ENCODE data around the gene CSPG4.
"Not testable (repeated sequence)": the region's sequence is repeated elsewhere in the genome, so short reads cannot be mapped to it uniquely, and the experiment has no call there.

The CSPG4 gene

GRCh38 chr15:75705854-75706681 lies 6.6 kb downstream of the CSPG4 start:
- no peaks in the 10 kb centered on the region for H3K36me3 ChIP-seq (ENCODE audit: control insufficient read depth, low read depth, low read length)
- no peaks in the 10 kb centered on the region for H3K4me1 ChIP-seq (ENCODE audit: control insufficient read depth, low read depth, low read length)
- no peak overlapping the region for H3K27ac ChIP-seq (ENCODE audit: low read length)
- no peak overlapping the region for H3K9ac ChIP-seq (ENCODE audit: low read length)
- H3K9me3 ChIP-seq (ENCODE audit: control insufficient read depth, low read depth, low read length), result no peaks in the 10 kb centered on the region
- H3K4me3 ChIP-seq (ENCODE audit: low read length), result no peak overlapping the region
- H3K27me3 ChIP-seq (ENCODE audit: control insufficient read depth, insufficient read depth, low read length), result no peaks in the 10 kb centered on the region

- not testable (repeated sequence) for H3K4me3 ChIP-seq (ENCODE audit: low read length); H3K9ac ChIP-seq (ENCODE audit: low read length); H3K27me3 ChIP-seq (ENCODE audit: control insufficient read depth, insufficient read depth, low read length); H3K4me1 ChIP-seq (ENCODE audit: control insufficient read depth, low read depth, low read length); H3K9me3 ChIP-seq (ENCODE audit: control insufficient read depth, low read depth, low read length); H3K36me3 ChIP-seq (ENCODE audit: control insufficient read depth, low read depth, low read length); H3K27ac ChIP-seq (ENCODE audit: low read length)
Observed at GRCh38 chr15:75705375-75705774, 7.3 kb downstream of the CSPG4 start.

DNA sequence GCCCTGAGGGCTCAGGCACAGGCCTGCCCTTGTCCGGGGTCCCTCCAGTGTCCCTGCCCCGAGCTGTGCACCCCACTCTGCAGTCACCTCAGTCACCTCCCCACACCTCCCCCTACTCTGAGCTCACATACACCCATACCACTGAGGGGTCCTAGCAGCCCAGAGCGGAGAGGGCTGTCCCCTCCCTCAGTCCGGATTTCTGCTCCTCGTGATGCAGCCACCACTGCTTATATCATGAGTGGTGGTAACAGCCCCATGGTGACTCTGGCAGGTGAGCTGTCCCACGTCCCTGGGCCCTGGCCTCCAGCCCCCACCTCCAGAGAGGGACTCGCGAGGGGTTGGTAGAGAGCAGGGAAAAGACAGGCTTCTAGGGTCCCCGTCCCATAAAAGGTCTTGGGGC lies 8.0 kb downstream of the CSPG4 start:
- Histone ChIP-seq H3K9me3 (ENCODE audit: control insufficient read depth, low read depth, low read length) (no peaks in the 10 kb centered on the region), H3K4me3 (ENCODE audit: low read length) (no peak overlapping the region), H3K36me3 (ENCODE audit: control insufficient read depth, low read depth, low read length) (no peaks in the 10 kb centered on the region), H3K4me1 (ENCODE audit: control insufficient read depth, low read depth, low read length) (no peaks in the 10 kb centered on the region), H3K9ac (ENCODE audit: low read length) (no peak overlapping the region), H3K27ac (ENCODE audit: low read length) (no peak overlapping the region), H3K27me3 (ENCODE audit: control insufficient read depth, insufficient read depth, low read length) (no peaks in the 10 kb centered on the region)

GRCh38 chr15:75704263-75704615 lies 8.4 kb downstream of the CSPG4 start:
- Histone ChIP-seq H3K36me3 (ENCODE audit: control insufficient read depth, low read depth, low read length) (no peaks in the 10 kb centered on the region), H3K4me1 (ENCODE audit: control insufficient read depth, low read depth, low read length) (no peaks in the 10 kb centered on the region), H3K4me3 (ENCODE audit: low read length) (no peak overlapping the region), H3K9me3 (ENCODE audit: control insufficient read depth, low read depth, low read length) (no peaks in the 10 kb centered on the region), H3K27me3 (ENCODE audit: control insufficient read depth, insufficient read depth, low read length) (no peaks in the 10 kb centered on the region), H3K9ac (ENCODE audit: low read length) (no peak overlapping the region), H3K27ac (ENCODE audit: low read length) (no peak overlapping the region)

DNA sequence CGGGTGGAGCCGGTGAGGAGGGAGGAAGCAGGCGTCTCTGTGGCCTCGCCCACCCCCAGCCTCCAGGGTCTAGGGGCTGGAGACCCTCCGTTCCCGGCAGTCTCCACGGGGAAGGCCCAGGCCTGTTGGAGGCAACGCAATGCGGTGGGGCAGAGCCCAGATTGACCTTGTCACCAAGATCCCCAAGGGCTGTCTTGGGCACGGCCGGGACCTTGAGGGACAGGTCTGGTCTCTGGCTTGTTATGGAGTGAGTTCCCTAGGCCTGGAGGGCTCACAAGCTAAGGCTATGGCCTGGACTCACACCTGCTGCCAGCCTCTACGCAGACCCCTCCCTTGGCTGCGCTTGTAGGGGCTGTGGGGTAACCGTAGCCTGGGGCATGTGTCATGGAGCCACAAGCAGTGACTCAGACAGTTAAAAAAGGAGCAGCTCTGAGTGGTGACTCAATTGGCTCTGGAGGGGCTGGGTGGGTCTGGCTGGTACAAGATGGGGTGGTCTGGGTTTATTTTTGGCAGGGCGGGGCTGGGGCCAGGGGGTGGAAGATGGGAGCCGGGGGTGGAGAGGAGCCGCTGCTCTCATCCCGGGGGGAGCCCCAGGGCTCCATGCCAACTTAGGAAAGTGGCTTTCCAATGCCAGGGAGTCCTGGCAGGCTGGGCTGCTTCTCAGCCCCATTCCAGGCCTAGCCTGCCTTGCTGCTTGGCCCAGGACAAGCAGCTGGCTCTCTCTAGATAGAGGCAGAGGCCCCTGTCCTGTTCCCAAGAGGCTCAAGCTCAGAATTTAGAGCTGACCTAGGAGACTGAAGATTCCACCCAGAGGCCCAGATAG lies 9.0 kb downstream of the CSPG4 start:
- H3K27ac ChIP-seq (ENCODE audit: low read length); H3K9me3 ChIP-seq (ENCODE audit: control insufficient read depth, low read depth, low read length); H3K4me3 ChIP-seq (ENCODE audit: low read length); H3K27me3 ChIP-seq (ENCODE audit: control insufficient read depth, insufficient read depth, low read length); H3K4me1 ChIP-seq (ENCODE audit: control insufficient read depth, low read depth, low read length); H3K9ac ChIP-seq (ENCODE audit: low read length); H3K36me3 ChIP-seq (ENCODE audit: control insufficient read depth, low read depth, low read length): not testable (repeated sequence)

GRCh38 chr15:75702436-75702835 lies 10.2 kb downstream of the CSPG4 start:
- Histone ChIP-seq H3K4me3 (ENCODE audit: low read length) (no peak overlapping the region), H3K9ac (ENCODE audit: low read length) (no peak overlapping the region), H3K36me3 (ENCODE audit: control insufficient read depth, low read depth, low read length) (no peaks in the 10 kb centered on the region), H3K27me3 (ENCODE audit: control insufficient read depth, insufficient read depth, low read length) (no peaks in the 10 kb centered on the region), H3K4me1 (ENCODE audit: control insufficient read depth, low read depth, low read length) (no peaks in the 10 kb centered on the region), H3K27ac (ENCODE audit: low read length) (no peak overlapping the region), H3K9me3 (ENCODE audit: control insufficient read depth, low read depth, low read length) (no peaks in the 10 kb centered on the region)

GRCh38 chr15:75701071-75702003 lies 11.3 kb downstream of the CSPG4 start:
- not testable (repeated sequence) for H3K4me1 ChIP-seq (ENCODE audit: control insufficient read depth, low read depth, low read length); H3K27me3 ChIP-seq (ENCODE audit: control insufficient read depth, insufficient read depth, low read length); H3K4me3 ChIP-seq (ENCODE audit: low read length); H3K9ac ChIP-seq (ENCODE audit: low read length); H3K36me3 ChIP-seq (ENCODE audit: control insufficient read depth, low read depth, low read length); H3K9me3 ChIP-seq (ENCODE audit: control insufficient read depth, low read depth, low read length); H3K27ac ChIP-seq (ENCODE audit: low read length)

GRCh38 chr15:75699961-75700874 lies 12.4 kb downstream of the CSPG4 start:
- H3K36me3 ChIP-seq (ENCODE audit: control insufficient read depth, low read depth, low read length); H3K4me1 ChIP-seq (ENCODE audit: control insufficient read depth, low read depth, low read length); H3K27me3 ChIP-seq (ENCODE audit: control insufficient read depth, insufficient read depth, low read length); H3K27ac ChIP-seq (ENCODE audit: low read length); H3K9ac ChIP-seq (ENCODE audit: low read length); H3K4me3 ChIP-seq (ENCODE audit: low read length); H3K9me3 ChIP-seq (ENCODE audit: control insufficient read depth, low read depth, low read length): not testable (repeated sequence)

DNA sequence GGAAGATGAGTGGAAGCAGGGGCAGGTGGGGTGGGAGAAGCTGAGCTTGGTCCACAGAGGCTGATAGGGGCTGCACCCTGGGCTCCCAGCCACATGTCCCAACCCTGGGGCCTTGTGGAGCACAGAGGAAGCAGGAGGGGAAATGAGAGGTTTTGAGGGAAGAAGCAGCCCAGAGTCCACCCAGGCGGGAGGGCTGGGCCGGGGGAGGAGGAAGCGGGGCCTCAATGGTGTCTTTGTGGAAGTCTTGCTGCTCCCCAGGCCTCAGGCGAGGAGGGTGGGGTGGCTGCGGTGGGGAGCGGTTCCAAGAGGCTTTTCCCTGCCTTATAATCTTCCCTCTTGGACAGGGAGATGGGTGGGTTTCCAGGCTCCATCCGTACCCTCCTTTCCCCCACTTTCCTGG lies 13.1 kb downstream of the CSPG4 start:
- not testable (repeated sequence) for H3K36me3 ChIP-seq (ENCODE audit: control insufficient read depth, low read depth, low read length); H3K9ac ChIP-seq (ENCODE audit: low read length); H3K4me3 ChIP-seq (ENCODE audit: low read length); H3K27me3 ChIP-seq (ENCODE audit: control insufficient read depth, insufficient read depth, low read length); H3K9me3 ChIP-seq (ENCODE audit: control insufficient read depth, low read depth, low read length); H3K27ac ChIP-seq (ENCODE audit: low read length)
- peaks cover 11% of the 10 kb centered on the region for H3K4me1 ChIP-seq (ENCODE audit: control insufficient read depth, low read depth, low read length)

DNA sequence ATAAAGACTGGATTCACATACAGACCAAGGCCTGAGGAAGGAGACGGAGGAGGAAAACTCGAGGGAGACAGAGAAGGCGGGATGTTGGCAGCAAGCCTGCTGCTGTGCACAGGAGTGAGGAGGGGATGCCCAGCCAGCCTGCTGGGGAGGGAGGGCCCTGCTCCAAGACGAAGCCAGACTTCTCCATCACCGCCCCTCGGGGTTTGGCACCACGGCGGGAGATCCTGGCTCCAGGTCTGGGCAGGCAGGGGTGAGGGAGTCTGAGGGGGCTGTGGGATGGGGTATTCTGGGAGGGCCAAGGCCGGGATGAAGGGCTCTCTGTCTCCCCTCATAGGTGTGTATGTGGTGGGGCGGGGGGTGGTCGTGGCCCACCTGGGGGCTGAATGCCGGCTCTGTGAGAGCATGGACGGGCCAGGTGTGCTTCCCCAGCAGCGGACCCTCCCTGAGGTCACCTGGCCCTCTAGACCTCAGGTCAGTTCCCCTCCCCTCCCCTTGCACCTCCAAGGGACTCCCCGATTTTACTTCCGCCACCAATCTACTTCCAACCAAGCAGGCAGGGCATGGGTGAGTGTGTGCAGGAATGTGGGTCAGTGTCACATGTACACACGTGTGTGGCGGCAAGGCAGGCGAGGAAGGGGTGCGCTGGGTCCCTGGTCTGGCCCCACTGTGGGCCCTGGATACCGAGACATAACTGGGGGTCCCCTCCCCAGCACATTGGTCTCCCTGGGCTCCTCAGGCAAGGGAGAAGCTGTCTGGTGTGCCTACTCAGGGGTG lies 14.5 kb downstream of the CSPG4 start:
- not testable (repeated sequence) for H3K9ac ChIP-seq (ENCODE audit: low read length); H3K4me3 ChIP-seq (ENCODE audit: low read length); H3K27ac ChIP-seq (ENCODE audit: low read length); H3K27me3 ChIP-seq (ENCODE audit: control insufficient read depth, insufficient read depth, low read length); H3K9me3 ChIP-seq (ENCODE audit: control insufficient read depth, low read depth, low read length); H3K36me3 ChIP-seq (ENCODE audit: control insufficient read depth, low read depth, low read length)
- peaks cover 12% of the 10 kb centered on the region for H3K4me1 ChIP-seq (ENCODE audit: control insufficient read depth, low read depth, low read length)

Measured in iPS-18a (cell line).